ENCODE measurements around the gene DNAJC5.
A peak's percentile ranks its signal among the peaks of the same experiment; 100 is the strongest.
"Not testable (repeated sequence)": the region's sequence is repeated elsewhere in the genome, so short reads cannot be mapped to it uniquely, and the experiment has no call there.

DNAJC5 gene

GRCh38 chr20:63973636-63974401 lies 78.9 kb downstream of the DNAJC5 start:
- Histone ChIP-seq H3K36me3 (ENCODE audit: control insufficient read depth in 2 of 2, insufficient read depth in 2 of 2, low read length in 2 of 2) (peaks cover 0 to 4% of the 10 kb centered on the region in 2 donors), H3K27me3 (ENCODE audit: control insufficient read depth in 2 of 2, insufficient read depth in 2 of 2, low read length in 2 of 2) (peaks cover 7 to 10% of the 10 kb centered on the region in 2 donors), H3K27ac (ENCODE audit: low read depth in 2 of 2, low read length in 2 of 2) (no peak overlapping the region), H3K9me3 (ENCODE audit: control insufficient read depth in 2 of 2, low read length in 2 of 2) (no peaks in the 10 kb centered on the region), H3K4me3 (ENCODE audit: low read length in 2 of 2) (peak overlapping the region; percentile 44), H3K9ac (ENCODE audit: low read depth in 1 of 2, low read length in 2 of 2) (no peak overlapping the region), H3K4me1 (ENCODE audit: control insufficient read depth in 2 of 2, insufficient read depth in 2 of 2, low read length in 2 of 2) (peaks cover 11 to 20% of the 10 kb centered on the region in 2 donors)

- no peak overlapping the region for H3K9ac ChIP-seq (ENCODE audit: low read depth in 1 of 2, low read length in 2 of 2)
- H3K4me3 ChIP-seq (ENCODE audit: low read length in 2 of 2), result no peak overlapping the region
- H3K27ac ChIP-seq (ENCODE audit: low read depth in 2 of 2, low read length in 2 of 2), result no peak overlapping the region
- peaks cover 0 to 4% of the 10 kb centered on the region in 2 donors for H3K36me3 ChIP-seq (ENCODE audit: control insufficient read depth in 2 of 2, insufficient read depth in 2 of 2, low read length in 2 of 2)
- peaks cover 7 to 8% of the 10 kb centered on the region in 2 donors for H3K27me3 ChIP-seq (ENCODE audit: control insufficient read depth in 2 of 2, insufficient read depth in 2 of 2, low read length in 2 of 2)
- H3K9me3 ChIP-seq (ENCODE audit: control insufficient read depth in 2 of 2, low read length in 2 of 2), result no peaks in the 10 kb centered on the region
- peaks cover 11 to 18% of the 10 kb centered on the region in 2 donors for H3K4me1 ChIP-seq (ENCODE audit: control insufficient read depth in 2 of 2, insufficient read depth in 2 of 2, low read length in 2 of 2)
Measured at GRCh38 chr20:63974402-63975200, 79.7 kb downstream of the DNAJC5 start.

GRCh38 chr20:63976511-63976910 lies 81.6 kb downstream of the DNAJC5 start:
- H3K27ac ChIP-seq (ENCODE audit: low read depth in 2 of 2, low read length in 2 of 2); H3K36me3 ChIP-seq (ENCODE audit: control insufficient read depth in 2 of 2, insufficient read depth in 2 of 2, low read length in 2 of 2); H3K27me3 ChIP-seq (ENCODE audit: control insufficient read depth in 2 of 2, insufficient read depth in 2 of 2, low read length in 2 of 2); H3K9me3 ChIP-seq (ENCODE audit: control insufficient read depth in 2 of 2, low read length in 2 of 2); H3K4me3 ChIP-seq (ENCODE audit: low read length in 2 of 2); H3K9ac ChIP-seq (ENCODE audit: low read depth in 1 of 2, low read length in 2 of 2): not testable (repeated sequence)
- peaks cover 22 to 30% of the 10 kb centered on the region in 2 donors for H3K4me1 ChIP-seq (ENCODE audit: control insufficient read depth in 2 of 2, insufficient read depth in 2 of 2, low read length in 2 of 2)

- Histone ChIP-seq H3K4me3 (ENCODE audit: low read length in 2 of 2) (no peak overlapping the region), H3K9ac (ENCODE audit: low read depth in 1 of 2, low read length in 2 of 2) (no peak overlapping the region), H3K4me1 (ENCODE audit: control insufficient read depth in 2 of 2, insufficient read depth in 2 of 2, low read length in 2 of 2) (peaks cover 29 to 34% of the 10 kb centered on the region in 2 donors), H3K36me3 (ENCODE audit: control insufficient read depth in 2 of 2, insufficient read depth in 2 of 2, low read length in 2 of 2) (peaks cover 0 to 4% of the 10 kb centered on the region in 2 donors), H3K27me3 (ENCODE audit: control insufficient read depth in 2 of 2, insufficient read depth in 2 of 2, low read length in 2 of 2) (peaks cover 0 to 3% of the 10 kb centered on the region in 2 donors), H3K9me3 (ENCODE audit: control insufficient read depth in 2 of 2, low read length in 2 of 2) (no peaks in the 10 kb centered on the region), H3K27ac (ENCODE audit: low read depth in 2 of 2, low read length in 2 of 2) (peak overlapping the region in 1 of 2 donors; percentile 90)
Measured at GRCh38 chr20:63976980-63977738, 82.2 kb downstream of the DNAJC5 start.

- Histone ChIP-seq H3K36me3 (ENCODE audit: control insufficient read depth in 2 of 2, insufficient read depth in 2 of 2, low read length in 2 of 2) (peaks cover 0 to 9% of the 10 kb centered on the region in 2 donors), H3K4me1 (ENCODE audit: control insufficient read depth in 2 of 2, insufficient read depth in 2 of 2, low read length in 2 of 2) (peaks cover 29 to 37% of the 10 kb centered on the region in 2 donors), H3K4me3 (ENCODE audit: low read length in 2 of 2) (no peak overlapping the region), H3K27me3 (ENCODE audit: control insufficient read depth in 2 of 2, insufficient read depth in 2 of 2, low read length in 2 of 2) (peaks cover 0 to 3% of the 10 kb centered on the region in 2 donors), H3K9me3 (ENCODE audit: control insufficient read depth in 2 of 2, low read length in 2 of 2) (no peaks in the 10 kb centered on the region), H3K27ac (ENCODE audit: low read depth in 2 of 2, low read length in 2 of 2) (peak overlapping the region in 1 of 2 donors; percentile 90), H3K9ac (ENCODE audit: low read depth in 1 of 2, low read length in 2 of 2) (no peak overlapping the region)
Measured at GRCh38 chr20:63977739-63978276, 82.9 kb downstream of the DNAJC5 start.

GRCh38 chr20:63978319-63979228 lies 83.6 kb downstream of the DNAJC5 start:
- Histone ChIP-seq H3K36me3 (ENCODE audit: control insufficient read depth in 2 of 2, insufficient read depth in 2 of 2, low read length in 2 of 2) (peaks cover 0 to 14% of the 10 kb centered on the region in 2 donors), H3K27ac (ENCODE audit: low read depth in 2 of 2, low read length in 2 of 2) (peak overlapping the region; percentile 64 to 90), H3K27me3 (ENCODE audit: control insufficient read depth in 2 of 2, insufficient read depth in 2 of 2, low read length in 2 of 2) (peaks cover 0 to 3% of the 10 kb centered on the region in 2 donors), H3K4me1 (ENCODE audit: control insufficient read depth in 2 of 2, insufficient read depth in 2 of 2, low read length in 2 of 2) (peaks cover 25 to 34% of the 10 kb centered on the region in 2 donors), H3K4me3 (ENCODE audit: low read length in 2 of 2) (peak overlapping the region; percentile 68), H3K9ac (ENCODE audit: low read depth in 1 of 2, low read length in 2 of 2) (peak overlapping the region; percentile 60 to 75), H3K9me3 (ENCODE audit: control insufficient read depth in 2 of 2, low read length in 2 of 2) (no peaks in the 10 kb centered on the region)

DNA sequence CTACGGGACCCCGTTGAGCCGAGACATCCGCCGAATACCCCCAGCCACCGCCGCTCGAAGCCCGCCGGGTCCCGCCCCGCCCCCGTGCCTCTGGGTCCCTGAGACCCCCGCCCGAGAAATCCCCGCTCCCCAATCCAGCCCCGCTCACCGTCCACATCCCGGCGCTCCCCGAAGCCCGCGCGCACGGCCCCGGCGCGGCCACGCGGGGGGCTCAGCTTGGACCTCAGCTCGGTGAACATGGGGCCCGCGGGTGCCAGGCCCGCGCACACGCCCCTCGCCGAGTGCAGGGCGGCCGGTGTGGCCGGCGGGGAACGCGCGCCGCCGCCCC lies 84.3 kb downstream of the DNAJC5 start:
- Histone ChIP-seq H3K4me3 (ENCODE audit: low read length in 2 of 2) (peak overlapping the region; percentile 68), H3K27me3 (ENCODE audit: control insufficient read depth in 2 of 2, insufficient read depth in 2 of 2, low read length in 2 of 2) (peaks cover 0 to 3% of the 10 kb centered on the region in 2 donors), H3K9me3 (ENCODE audit: control insufficient read depth in 2 of 2, low read length in 2 of 2) (no peaks in the 10 kb centered on the region), H3K36me3 (ENCODE audit: control insufficient read depth in 2 of 2, insufficient read depth in 2 of 2, low read length in 2 of 2) (peaks cover 0 to 19% of the 10 kb centered on the region in 2 donors), H3K9ac (ENCODE audit: low read depth in 1 of 2, low read length in 2 of 2) (peak overlapping the region; percentile 60 to 75), H3K4me1 (ENCODE audit: control insufficient read depth in 2 of 2, insufficient read depth in 2 of 2, low read length in 2 of 2) (peaks cover 23 to 32% of the 10 kb centered on the region in 2 donors), H3K27ac (ENCODE audit: low read depth in 2 of 2, low read length in 2 of 2) (peak overlapping the region; percentile 64 to 90)

DNA sequence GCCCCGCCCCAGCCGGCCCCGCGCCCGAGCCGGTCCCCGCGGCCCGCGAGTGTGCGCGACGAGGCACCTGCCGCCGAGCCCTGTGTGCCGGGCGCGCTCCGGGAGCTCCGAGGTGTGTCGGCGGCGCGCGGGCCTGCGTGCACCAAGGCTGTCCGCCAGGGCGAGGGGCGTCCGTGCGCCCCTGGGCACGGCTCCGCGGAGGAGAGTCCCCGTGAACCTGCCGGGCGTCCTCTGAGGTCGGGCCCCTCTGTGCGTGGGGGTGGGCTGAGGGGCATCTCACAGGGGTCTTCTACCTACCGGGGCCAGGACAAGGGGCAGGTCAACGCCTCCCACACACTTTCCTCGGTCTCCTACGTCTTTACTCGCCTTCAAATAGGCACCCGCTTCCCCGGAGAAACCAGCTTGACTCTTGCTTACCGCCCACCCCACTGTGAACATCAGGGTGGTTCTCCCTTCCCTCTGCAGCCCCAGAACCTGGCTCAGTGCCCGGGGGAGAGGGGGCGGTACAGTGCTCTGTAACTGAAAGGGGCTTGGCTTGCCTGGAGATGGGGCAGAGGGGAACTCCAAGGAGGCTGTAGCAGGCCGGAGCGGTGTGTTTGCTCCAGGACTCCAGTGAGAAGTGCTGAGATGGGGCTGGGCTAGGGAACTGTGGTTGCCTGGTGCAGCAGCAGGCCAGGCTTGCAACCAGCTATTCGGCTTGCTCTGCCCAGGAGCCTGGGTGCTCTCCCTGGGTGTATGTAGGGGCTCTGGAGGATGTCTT lies 84.8 kb downstream of the DNAJC5 start, which contains the start of gene SAMD10:
TSS of gene SAMD10 (minus strand) at position 86 of the 760 bp plus-strand sequence. CDS start 175 bp downstream, outside the sequence.
- H3K9ac ChIP-seq (ENCODE audit: low read depth in 1 of 2, low read length in 2 of 2), result peak within 1 kb of the TSS; percentile 60 to 80

More for the DNA sequence above, 84.8 kb downstream of the DNAJC5 start, which contains the start of gene SAMD10:
- Histone ChIP-seq H3K27me3 (ENCODE audit: control insufficient read depth in 2 of 2, insufficient read depth in 2 of 2, low read length in 2 of 2) (peaks cover 0 to 3% of the 10 kb centered on the region in 2 donors), H3K36me3 (ENCODE audit: control insufficient read depth in 2 of 2, insufficient read depth in 2 of 2, low read length in 2 of 2) (peaks cover 5 to 22% of the 10 kb centered on the region in 2 donors), H3K9me3 (ENCODE audit: control insufficient read depth in 2 of 2, low read length in 2 of 2) (no peaks in the 10 kb centered on the region), H3K4me3 (ENCODE audit: low read length in 2 of 2) (peak within 1 kb of the TSS; percentile 68 to 98), H3K27ac (ENCODE audit: low read depth in 2 of 2, low read length in 2 of 2) (peak within 1 kb of the TSS; percentile 64 to 90), H3K4me1 (ENCODE audit: control insufficient read depth in 2 of 2, insufficient read depth in 2 of 2, low read length in 2 of 2) (peaks cover 23 to 32% of the 10 kb centered on the region in 2 donors)

All from mucosa of rectum (tissue), 2 donors.